Forelimb muscle (tissue), 1 donor: ENCODE results near the gene GJC3. TPM values are rescaled to one million over a fixed set of nuclear protein-coding genes. Genes with fewer than 3 reads are reported as not detected.
A peak's percentile ranks its signal among the peaks of the same experiment; 100 is the strongest.
"Not testable (repeated sequence)": the region's sequence is repeated elsewhere in the genome, so short reads cannot be mapped to it uniquely, and the experiment has no call there.

ENCODE experiments used
- DNase-seq: peaks from one replicate; pipeline ENCODE4 v3.0.0-alpha.2; 2013; ENCODE audit warnings: low read depth
- polyA plus RNA-seq: library from polyadenylated mRNA; unstranded; fragments of 120-200 nt; gene quantifications from one replicate; pipeline ENCODE4 v1.2.1, GENCODE V29; 2013; ENCODE audit not compliant: insufficient read length

The GJC3 gene
- polyA plus RNA-seq, 1 donor: 0.32 TPM

DNA sequence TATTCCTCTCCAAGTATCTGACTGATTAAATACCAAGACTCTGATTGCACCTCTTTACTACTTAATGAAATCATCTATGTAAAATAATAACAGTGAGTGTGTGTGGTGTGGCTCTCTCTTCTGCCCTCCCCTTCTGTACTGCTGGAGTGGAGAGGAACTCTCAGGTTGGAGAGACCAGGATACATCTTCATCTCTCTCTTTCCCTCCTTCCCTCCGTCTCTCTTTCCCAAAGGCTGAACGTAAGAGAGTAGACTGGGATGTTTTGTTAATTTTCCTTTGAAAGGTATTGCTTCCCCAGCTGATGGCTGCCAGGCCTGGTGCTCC lies 272 bp upstream of the GJC3 start:
- no peak for DNase-seq

- DNase-seq: no peak
These were observed 1.2 kb downstream of the GJC3 start for GRCh38 chr7:99928188-99928587.

GRCh38 chr7:99927536-99927935 lies 1.9 kb downstream of the GJC3 start:
- no peak for DNase-seq

- no peak for DNase-seq
These were observed 3.1 kb downstream of the GJC3 start for GRCh38 chr7:99926321-99926720.

DNA sequence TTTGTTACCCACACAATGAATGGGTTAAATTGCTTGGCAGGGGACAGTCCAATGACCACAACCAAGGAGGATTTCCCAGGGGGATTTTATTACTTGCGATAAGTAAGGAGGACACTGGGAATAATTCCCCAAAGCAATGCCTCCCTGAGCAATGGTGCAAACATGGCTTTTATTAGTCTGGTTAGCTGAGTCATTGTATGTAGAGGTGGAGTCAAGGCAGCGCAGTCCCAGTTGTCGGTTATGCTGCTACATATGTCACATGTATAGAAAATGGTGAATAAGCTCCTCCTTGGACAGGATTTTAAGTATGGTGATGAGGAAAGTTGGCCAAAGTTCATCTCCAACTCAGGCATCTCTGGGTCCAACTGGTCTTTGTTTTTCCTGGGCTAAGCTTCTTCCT lies 6.2 kb downstream of the GJC3 start:
- no peak for DNase-seq

DNA sequence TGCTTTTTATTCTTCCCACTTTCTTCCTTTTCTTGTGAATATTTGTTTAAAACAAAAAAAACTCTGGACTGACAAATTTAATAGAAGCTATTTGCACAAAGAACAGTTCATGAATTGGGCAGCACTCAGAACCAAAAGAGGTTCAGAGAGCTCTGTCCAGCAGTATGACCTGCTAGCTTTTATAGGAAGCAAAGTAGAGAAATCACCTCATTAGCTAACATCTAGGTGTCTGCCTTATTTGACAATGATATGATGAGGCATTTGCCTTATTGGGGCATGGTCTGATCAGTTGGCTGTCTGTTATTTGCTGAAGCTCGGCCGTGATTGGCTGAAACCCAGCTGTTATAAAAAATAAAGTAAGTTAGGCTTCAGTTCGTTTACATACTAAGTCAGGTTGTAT lies 9.3 kb downstream of the GJC3 start:
- no peak for DNase-seq

DNA sequence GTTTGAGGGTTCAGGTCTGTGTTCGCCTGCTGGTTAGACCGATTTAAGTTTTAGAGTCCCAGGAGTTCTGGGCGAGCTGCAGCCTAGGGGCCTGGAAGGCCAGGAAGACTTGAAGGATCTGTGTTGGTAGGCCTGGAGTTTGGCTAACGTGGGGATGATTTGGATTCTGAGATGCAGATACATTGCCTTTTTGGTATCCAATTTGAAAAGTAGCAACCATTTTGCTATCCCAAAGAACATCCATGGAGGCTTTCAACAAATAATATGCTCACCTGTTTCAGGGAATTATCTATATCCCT lies 9.7 kb downstream of the GJC3 start:
- no peak for DNase-seq

DNA sequence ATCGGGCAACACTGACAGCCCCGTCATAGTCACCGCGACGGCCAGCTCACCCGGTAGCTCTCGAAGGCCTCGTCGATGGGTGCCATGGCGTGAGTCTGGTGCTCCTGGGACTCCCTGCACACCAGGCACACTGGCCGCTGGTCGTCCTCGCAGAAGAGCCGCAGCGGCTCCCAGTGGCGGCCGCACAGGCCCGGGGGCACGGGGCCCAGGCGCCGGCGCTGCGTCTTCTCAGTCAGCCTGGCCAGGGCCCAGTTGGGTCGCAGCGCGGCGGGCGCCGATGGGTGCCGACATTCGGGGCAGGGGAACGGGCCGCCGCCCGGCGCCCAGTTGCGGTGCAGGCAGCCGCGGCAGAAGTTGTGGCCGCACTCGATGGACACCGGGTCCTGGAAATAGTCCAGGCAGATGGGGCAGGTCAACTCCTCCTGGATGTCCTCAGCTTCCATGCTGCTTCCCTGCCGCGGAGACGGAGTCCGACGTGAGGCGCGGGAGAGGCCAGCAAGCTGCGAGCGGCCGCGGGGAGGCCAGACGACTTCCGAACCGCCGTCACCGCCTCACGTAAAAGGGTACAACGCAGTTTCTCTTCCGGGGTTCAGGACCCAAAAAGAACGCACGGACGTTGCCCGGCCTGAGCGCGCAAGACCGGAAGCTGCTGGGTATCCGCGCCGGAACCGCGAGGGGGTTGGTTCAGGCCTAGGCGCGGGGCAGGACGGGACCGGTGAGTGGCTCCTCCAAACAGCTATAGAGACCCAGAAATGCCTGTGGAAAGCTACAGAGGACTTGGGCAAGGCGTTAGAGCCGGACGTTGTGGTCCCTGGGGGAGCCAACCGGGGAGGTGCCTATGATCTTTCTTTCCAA lies 10.2 kb downstream of the GJC3 start, which contains the start of gene TRIM4:
TSS of gene TRIM4 (minus strand) at position 572 of the 855 bp plus-strand sequence. CDS start at position 443, 129 bp downstream.
- peak; percentile 64 for DNase-seq

DNA sequence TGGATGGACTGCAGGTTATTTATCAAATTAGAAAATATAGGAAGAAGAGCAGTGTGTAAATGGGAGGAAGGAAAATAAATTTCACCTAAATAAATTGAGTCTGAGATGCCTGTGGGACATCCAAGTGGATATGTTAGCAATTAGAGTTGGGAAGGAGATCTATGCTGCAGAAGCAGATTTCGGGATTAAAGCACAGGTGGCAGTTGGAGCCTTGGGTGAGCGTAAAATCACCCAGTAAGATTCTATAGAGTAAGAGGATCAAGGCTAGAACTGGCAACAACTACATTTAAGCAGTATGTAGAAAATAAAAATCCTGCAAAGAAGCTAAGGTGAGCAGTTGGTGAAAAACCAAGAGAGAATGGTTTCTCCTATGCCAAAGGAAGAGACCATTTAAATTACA lies 18.4 kb downstream of the GJC3 start:
- no peak for DNase-seq

- DNase-seq: no peak
These were observed 27.8 kb downstream of the GJC3 start for GRCh38 chr7:99901581-99901980.

GRCh38 chr7:99899830-99900519 lies 29.4 kb downstream of the GJC3 start:
- no peak for DNase-seq

DNA sequence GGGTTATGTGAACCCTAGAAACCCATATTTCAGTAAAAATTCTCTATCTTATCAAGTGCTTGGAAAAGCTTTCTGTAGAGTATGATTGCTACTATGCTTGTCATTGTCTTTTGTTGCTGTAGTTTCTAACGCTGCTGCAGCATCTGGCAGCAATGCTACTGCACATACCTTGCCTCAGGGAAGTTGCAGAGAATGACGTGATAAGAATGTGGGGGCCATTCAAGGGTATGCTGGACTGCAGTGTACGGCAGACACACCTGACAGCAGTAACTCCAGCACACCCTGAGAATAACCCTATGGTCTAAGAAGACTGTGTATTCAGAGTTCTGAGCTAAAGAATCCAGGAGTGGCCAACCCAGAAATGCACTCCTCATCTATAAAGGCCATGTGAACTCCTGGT lies 30.6 kb downstream of the GJC3 start:
- DNase-seq: no peak

DNA sequence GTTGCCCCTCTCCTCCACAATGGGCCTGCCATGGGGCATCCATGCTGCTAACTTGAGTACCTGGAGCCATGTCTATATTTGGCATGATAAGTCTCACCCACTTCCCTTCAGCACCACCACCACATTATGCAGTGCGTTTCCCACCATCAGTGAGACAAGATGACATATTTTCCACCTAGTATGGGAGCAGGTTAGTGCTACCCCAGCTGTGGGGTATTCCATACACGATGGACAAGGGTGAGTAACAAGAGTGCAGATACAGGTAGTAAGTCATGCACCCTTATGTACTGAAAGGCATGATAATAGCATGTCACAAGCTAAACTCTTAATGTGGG lies 31.4 kb downstream of the GJC3 start:
- DNase-seq: no peak

- DNase-seq: no peak
These were observed 31.9 kb downstream of the GJC3 start for GRCh38 chr7:99897322-99898022.

- DNase-seq: no peak
These were observed 34.7 kb downstream of the GJC3 start for GRCh38 chr7:99894738-99895137.

DNA sequence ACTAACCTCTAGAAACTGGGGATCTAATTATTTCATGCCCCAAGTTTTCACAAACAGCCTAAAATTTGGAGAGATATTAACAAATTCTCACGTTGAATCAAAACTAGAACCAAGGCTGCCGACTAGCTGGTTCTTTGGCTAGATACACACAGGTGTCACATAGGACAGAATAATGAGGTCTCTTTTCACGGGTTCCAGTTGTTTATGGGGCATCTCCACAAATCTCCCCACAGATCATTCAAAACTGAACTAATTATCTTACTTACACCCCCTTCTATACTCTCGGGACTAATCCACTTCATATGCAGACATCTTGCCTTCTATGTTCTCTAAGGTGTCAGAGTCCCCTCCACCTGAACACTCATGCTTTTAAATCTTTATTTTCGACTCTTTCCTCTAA lies 36.1 kb downstream of the GJC3 start:
- DNase-seq: no peak

DNA sequence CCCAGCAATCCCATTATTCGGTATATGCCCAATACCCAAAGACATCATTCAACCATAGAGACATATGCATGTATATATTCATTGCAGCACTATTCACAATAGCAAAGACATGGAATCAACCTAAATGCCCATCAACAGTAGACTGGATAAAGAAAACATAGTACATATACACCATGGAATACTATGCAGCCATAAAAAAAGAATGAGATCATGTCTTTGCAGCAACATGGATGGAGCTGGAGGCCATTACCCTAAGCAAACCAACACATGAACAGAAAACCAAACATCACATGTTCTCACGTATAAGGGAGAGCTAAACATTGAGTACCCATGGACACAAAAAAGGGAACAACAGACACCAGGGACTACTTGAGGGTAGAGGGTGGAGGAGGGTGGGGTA lies 39.1 kb downstream of the GJC3 start:
- DNase-seq: not testable (repeated sequence)

GRCh38 chr7:99888366-99888765 lies 41.1 kb downstream of the GJC3 start:
- DNase-seq: not testable (repeated sequence)

GRCh38 chr7:99881370-99881769 lies 48.0 kb downstream of the GJC3 start:
- DNase-seq: no peak

GRCh38 chr7:99876933-99877332 lies 52.5 kb downstream of the GJC3 start, which contains the start of gene OR2AE1:
Gene OR2AE1, minus strand, starts transcription at chr7:99877033. Its CDS starts 0 bp downstream, at chr7:99877033.
- DNase-seq: no peak

GRCh38 chr7:99876491-99876890 lies 52.9 kb downstream of the GJC3 start:
- no peak for DNase-seq
